GM12878 (cell line): ENCODE data around the gene LRRC8A. TPM values are rescaled to one million over a fixed set of nuclear protein-coding genes. Genes with fewer than 3 reads are reported as not detected.

Source experiments
- FOXK2 ChIP-seq: fragments of 450-650 bp; IDR thresholded peaks from 2 replicates; pipeline ENCODE4 v1.6.1; 2017; ENCODE audit warnings: mild to moderate bottlenecking, moderate library complexity
- HCFC1 ChIP-seq: fragments of 150-350 bp; IDR thresholded peaks from 2 replicates; pipeline ENCODE4 v1.6.1; 2014; ENCODE audit warnings: low read length
- JUNB ChIP-seq: IDR thresholded peaks from 2 replicates; pipeline ENCODE4 v1.6.1; 2016; ENCODE audit warnings: antibody characterized with exemption, mild to moderate bottlenecking
- MEF2B ChIP-seq: fragments of 450-650 bp; IDR thresholded peaks from 2 replicates; pipeline ENCODE4 v1.6.1; 2018; ENCODE audit warnings: mild to moderate bottlenecking, moderate library complexity; ENCODE audit not compliant: partially characterized antibody, poor library complexity, severe bottlenecking
- MYB ChIP-seq: fragments of 150-350 bp; IDR thresholded peaks from 2 replicates; pipeline ENCODE4 v1.6.1; 2014; ENCODE audit warnings: mild to moderate bottlenecking, low read depth, low read length, borderline replicate concordance
- NFXL1 ChIP-seq: fragments of 450-650 bp; IDR thresholded peaks from 2 replicates; pipeline ENCODE4 v1.6.1; 2017; ENCODE audit warnings: antibody characterized with exemption, mild to moderate bottlenecking, borderline replicate concordance
- NFYB ChIP-seq: IDR thresholded peaks from 2 replicates; pipeline ENCODE4 v1.6.1; 2011; ENCODE audit warnings: low read depth, mild to moderate bottlenecking, low read length, improper control_type of control experiment, moderate library complexity; ENCODE audit not compliant: insufficient read depth
- NR2C2 ChIP-seq: IDR thresholded peaks from 2 replicates; pipeline ENCODE4 v1.6.1; 2011; ENCODE audit warnings: borderline replicate concordance, low read depth; ENCODE audit not compliant: control insufficient read depth, insufficient read length
- POLR2A ChIP-seq: IDR thresholded peaks from 2 replicates; pipeline ENCODE4 v1.6.1; 2011; ENCODE audit warnings: low read depth, mild to moderate bottlenecking, low read length
- SREBF1 ChIP-seq: IDR thresholded peaks from 2 replicates; pipeline ENCODE4 v1.6.1; 2012; ENCODE audit warnings: mild to moderate bottlenecking, low read length
- SUPT20H ChIP-seq: IDR thresholded peaks from 2 replicates; pipeline ENCODE4 v1.6.1; 2011; ENCODE audit warnings: low read depth, mild to moderate bottlenecking, low read length, moderate library complexity, borderline replicate concordance; ENCODE audit not compliant: control insufficient read depth
- ZBTB40 ChIP-seq: fragments of 450-650 bp; IDR thresholded peaks from 2 replicates; pipeline ENCODE4 v1.6.1; 2016; ENCODE audit warnings: mild to moderate bottlenecking, moderate library complexity, borderline replicate concordance
- polyA plus RNA-seq, 11 experiments: library from polyadenylated mRNA; depleted of rRNA in 4 of 11; unstranded in 6 of 11; stranded (reverse) in 5 of 11; fragments of >200 nt; fragmentation: Nextera tagmentation in 4 of 11; fragmentation: Illumina TruSeq in 1 of 11; extraction: Ambion mirVana in 4 of 11; extraction: Trizol in 1 of 11; gene quantifications; 1 replicate in 1 of 11; 2 replicates in 10 of 11; pipeline versions ENCODE4 v1.2.1 to v1.2.3, GENCODE V29; 2011 to 2016; ENCODE audit warnings: inconsistent platforms in 2 of 11, missing spikeins in 2 of 11, low read depth in 1 of 11
- total RNA-seq, 4 experiments: library from RNA; depleted of rRNA in 3 of 4; stranded (reverse); fragments of >200 nt in 3 of 4; fragmentation: Illumina TruSeq in 1 of 4; extraction: Trizol in 1 of 4; gene quantifications; 2 replicates each; pipeline versions ENCODE4 v1.2.1 to v1.2.3, GENCODE V29; 2013 to 2021
- TF ChIP-seq, protein P1 (sequence below): fragments of 450-650 bp; IDR thresholded peaks from 2 replicates; pipeline ENCODE4 v1.6.1; 2017; ENCODE audit warnings: mild to moderate bottlenecking, moderate library complexity

Gene LRRC8A
- total and polyA plus RNA-seq, 10 of the 15 experiments (the other 5 are each of a cell fraction or from before 2014, with no cell fraction given) = 1.6 to 15.9 (median 9.7) TPM

GRCh38 chr9:128917151-128917849 is 35.4 kb downstream of the LRRC8A start (continued):
- TF ChIP-seq, protein P1, sequence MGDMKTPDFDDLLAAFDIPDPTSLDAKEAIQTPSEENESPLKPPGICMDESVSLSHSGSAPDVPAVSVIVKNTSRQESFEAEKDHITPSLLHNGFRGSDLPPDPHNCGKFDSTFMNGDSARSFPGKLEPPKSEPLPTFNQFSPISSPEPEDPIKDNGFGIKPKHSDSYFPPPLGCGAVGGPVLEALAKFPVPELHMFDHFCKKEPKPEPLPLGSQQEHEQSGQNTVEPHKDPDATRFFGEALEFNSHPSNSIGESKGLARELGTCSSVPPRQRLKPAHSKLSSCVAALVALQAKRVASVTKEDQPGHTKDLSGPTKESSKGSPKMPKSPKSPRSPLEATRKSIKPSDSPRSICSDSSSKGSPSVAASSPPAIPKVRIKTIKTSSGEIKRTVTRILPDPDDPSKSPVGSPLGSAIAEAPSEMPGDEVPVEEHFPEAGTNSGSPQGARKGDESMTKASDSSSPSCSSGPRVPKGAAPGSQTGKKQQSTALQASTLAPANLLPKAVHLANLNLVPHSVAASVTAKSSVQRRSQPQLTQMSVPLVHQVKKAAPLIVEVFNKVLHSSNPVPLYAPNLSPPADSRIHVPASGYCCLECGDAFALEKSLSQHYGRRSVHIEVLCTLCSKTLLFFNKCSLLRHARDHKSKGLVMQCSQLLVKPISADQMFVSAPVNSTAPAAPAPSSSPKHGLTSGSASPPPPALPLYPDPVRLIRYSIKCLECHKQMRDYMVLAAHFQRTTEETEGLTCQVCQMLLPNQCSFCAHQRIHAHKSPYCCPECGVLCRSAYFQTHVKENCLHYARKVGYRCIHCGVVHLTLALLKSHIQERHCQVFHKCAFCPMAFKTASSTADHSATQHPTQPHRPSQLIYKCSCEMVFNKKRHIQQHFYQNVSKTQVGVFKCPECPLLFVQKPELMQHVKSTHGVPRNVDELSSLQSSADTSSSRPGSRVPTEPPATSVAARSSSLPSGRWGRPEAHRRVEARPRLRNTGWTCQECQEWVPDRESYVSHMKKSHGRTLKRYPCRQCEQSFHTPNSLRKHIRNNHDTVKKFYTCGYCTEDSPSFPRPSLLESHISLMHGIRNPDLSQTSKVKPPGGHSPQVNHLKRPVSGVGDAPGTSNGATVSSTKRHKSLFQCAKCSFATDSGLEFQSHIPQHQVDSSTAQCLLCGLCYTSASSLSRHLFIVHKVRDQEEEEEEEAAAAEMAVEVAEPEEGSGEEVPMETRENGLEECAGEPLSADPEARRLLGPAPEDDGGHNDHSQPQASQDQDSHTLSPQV = no peak
- TF ChIP-seq NFXL1 (no peak), HCFC1 (no peak), JUNB (no peak), SUPT20H (no peak), ZBTB40 (no peak), SREBF1 (no peak), POLR2A (no peak), NR2C2 (no peak), NFYB (no peak), MYB (no peak), FOXK2 (no peak), MEF2B (no peak)
